Esophagus muscularis mucosa (tissue), 4 donors: Measurements from ENCODE around the gene RANBP17. TPM values are rescaled to one million over a fixed set of nuclear protein-coding genes. Genes with fewer than 3 reads are reported as not detected.

Experiments used
- DNase-seq: peaks from one replicate; pipeline ENCODE4 v3.0.0-alpha.2; 2017; ENCODE audit errors: extremely low spot score
- H3K27ac ChIP-seq, 4 donors: fragments of 200-600 bp; sonication (generic); replicated peaks in 1 of 4; 1 replicate in 3 of 4; 2 replicates in 1 of 4; pipeline ENCODE4 v1.5.1; 2016 to 2019; ENCODE audit warnings: mild to moderate bottlenecking in 1 of 4
- H3K27me3 ChIP-seq, 4 donors: fragments of 200-600 bp; sonication (generic); one replicate each; pipeline versions ENCODE4 v1.5.1 to v1.6.0; 2016 to 2019
- H3K36me3 ChIP-seq, 4 donors: fragments of 200-600 bp; sonication (generic); one replicate each; pipeline ENCODE4 v1.5.1; 2016 to 2019
- H3K4me1 ChIP-seq, 4 donors: fragments of 200-600 bp; sonication (generic); one replicate each; pipeline ENCODE4 v1.5.1; 2016 to 2019
- H3K4me3 ChIP-seq, 4 donors: fragments of 200-600 bp; sonication (generic); 1 replicate in 2 of 4; 2 replicates in 2 of 4; pipeline ENCODE4 v1.5.1; 2016 to 2019; ENCODE audit warnings: mild to moderate bottlenecking in 4 of 4, moderate library complexity in 1 of 4
- H3K9me3 ChIP-seq, 4 donors: fragments of 200-600 bp; sonication (generic); 1 replicate in 3 of 4; 2 replicates in 1 of 4; pipeline ENCODE4 v1.5.1; 2016 to 2019
- CTCF ChIP-seq, 3 experiments: fragments of 200-600 bp in 2 of 3; fragments of 450-650 bp in 1 of 3; sonication (generic) in 2 of 3; IDR thresholded peaks; one replicate each; pipeline ENCODE4 v1.5.1; 2017 to 2019; ENCODE audit warnings: antibody characterized with exemption in 3 of 3, mild to moderate bottlenecking in 2 of 3, moderate library complexity in 1 of 3
- EP300 ChIP-seq: sonication (generic); formaldehyde crosslinking; IDR thresholded peaks from one replicate; pipeline ENCODE4 v1.6.1; 2017; ENCODE audit warnings: antibody characterized with exemption
- POLR2A ChIP-seq: fragments of 450-650 bp; IDR thresholded peaks from one replicate; pipeline ENCODE4 v1.6.1; 2017; ENCODE audit warnings: antibody characterized with exemption, moderate library complexity, mild to moderate bottlenecking, low read depth
- POLR2AphosphoS5 ChIP-seq, 2 donors: sonication (generic); formaldehyde crosslinking; IDR thresholded peaks; one replicate each; pipeline ENCODE4 v1.6.1; 2017; ENCODE audit warnings: antibody characterized with exemption in 2 of 2
- WGBS: methylation state at CpG from one replicate; pipeline ENCODE4 v1.1.5; 2018; 5-methylcytosine and 5-hydroxymethylcytosine counted together
- intact Hi-C: fragments of 100-400 bp; cut with DNase I; formaldehyde crosslinking; loops from one replicate; pipeline ENCODE4 v1.15.1; 2023
- total RNA-seq, 4 donors: library from RNA; depleted of rRNA; stranded (reverse); fragments of >200 nt; gene quantifications; one replicate each; pipeline versions ENCODE4 v1.1.0 to v1.2.1, GENCODE V29; 2016

The RANBP17 gene
- 10 to 100 TPM; 16.4 to 28.2 (median 17.7) TPM for total RNA-seq

- H3K36me3 ChIP-seq = no peaks in the 10 kb centered on the region
- H3K27me3 ChIP-seq = peaks cover 0 to 9% (median 0%) of the 10 kb centered on the region in 4 donors
- peaks cover 0 to 20% (median 15%) of the 10 kb centered on the region in 4 donors for H3K4me1 ChIP-seq
- 2% methylated on average over 40 of the region's 102 CpGs for WGBS
- DNase-seq = no peak
- H3K4me3 ChIP-seq = peak within 1 kb of the TSS; percentile 62 to 69 (median 68)
- intact Hi-C loops = no loop called here
- peak within 1 kb of the TSS; percentile 3 to 66 (median 62) for H3K27ac ChIP-seq
- TF ChIP-seq CTCF (IDR thresholded peaks at IDR 0.05) = no peak
- TF ChIP-seq POLR2AphosphoS5 (IDR thresholded peaks at IDR 0.05) = no peak
- TF ChIP-seq EP300 = no peak
- TF ChIP-seq POLR2A = no peak
- peaks cover 0 to 25% (median 21%) of the 10 kb centered on the region in 4 donors for H3K9me3 ChIP-seq
Observed at GRCh38 chr5:170861917-170862766, at the start of gene RANBP17. TSS of gene RANBP17 (plus strand) at chr5:170862018.

- 71% methylated on average over 5 of the region's 5 CpGs for WGBS
- DNase-seq = no peak
- intact Hi-C loops = no loop called here
- Histone ChIP-seq H3K4me1 (no peaks in the 10 kb centered on the region), H3K27me3 (no peaks in the 10 kb centered on the region), H3K27ac (no peak overlapping the region), H3K9me3 (no peaks in the 10 kb centered on the region), H3K36me3 (no peaks in the 10 kb centered on the region), H3K4me3 (no peak overlapping the region)
- no peak for TF ChIP-seq CTCF (IDR thresholded peaks at IDR 0.05)
Observed at GRCh38 chr5:170813231-170813630, 48.6 kb upstream of the RANBP17 start.

- WGBS = 74% methylated on average over 3 of the region's 3 CpGs
- intact Hi-C loops = no loop called here
- Histone ChIP-seq H3K4me1 (no peaks in the 10 kb centered on the region), H3K27me3 (no peaks in the 10 kb centered on the region), H3K9me3 (no peaks in the 10 kb centered on the region), H3K4me3 (no peak overlapping the region), H3K36me3 (no peaks in the 10 kb centered on the region), H3K27ac (no peak overlapping the region)
- no peak for DNase-seq
- no peak for TF ChIP-seq CTCF (IDR thresholded peaks at IDR 0.05)
Observed at GRCh38 chr5:170817195-170817594, 44.6 kb upstream of the RANBP17 start.

GRCh38 chr5:170818232-170818631 is 43.6 kb upstream of the RANBP17 start:
- no peaks in the 10 kb centered on the region for H3K36me3 ChIP-seq
- 88% methylated on average over 1 of the region's 1 CpG for WGBS
- intact Hi-C loops = no loop called here
- H3K9me3 ChIP-seq = no peaks in the 10 kb centered on the region
- H3K4me1 ChIP-seq = no peaks in the 10 kb centered on the region
- no peak overlapping the region for H3K27ac ChIP-seq
- DNase-seq = no peak
- H3K27me3 ChIP-seq = no peaks in the 10 kb centered on the region
- no peak overlapping the region for H3K4me3 ChIP-seq
- TF ChIP-seq POLR2AphosphoS5 (IDR thresholded peaks at IDR 0.05) = no peak

- intact Hi-C loops = no loop called here
- peak; percentile 75 for DNase-seq
Observed at GRCh38 chr5:170819824-170820223, 42.0 kb upstream of the RANBP17 start.

More at GRCh38 chr5:170819824-170820223, 42.0 kb upstream of the RANBP17 start:
- Histone ChIP-seq H3K27me3 (no peaks in the 10 kb centered on the region), H3K9me3 (no peaks in the 10 kb centered on the region), H3K4me1 (no peaks in the 10 kb centered on the region), H3K36me3 (no peaks in the 10 kb centered on the region), H3K4me3 (no peak overlapping the region), H3K27ac (no peak overlapping the region)
- no peak for TF ChIP-seq CTCF (IDR thresholded peaks at IDR 0.05)
- TF ChIP-seq POLR2AphosphoS5 (IDR thresholded peaks at IDR 0.05) = no peak
- no peak for TF ChIP-seq POLR2A
- no peak for TF ChIP-seq EP300
